ENCODE data around the gene PSMD2.
A peak's percentile ranks its signal among the peaks of the same experiment; 100 is the strongest.
"Not testable (repeated sequence)": the region's sequence is repeated elsewhere in the genome, so short reads cannot be mapped to it uniquely, and the experiment has no call there.

Gene PSMD2

GRCh38 chr3:184321666-184322065 is 22.6 kb downstream of the PSMD2 start:
- no peak for DNase-seq

DNA sequence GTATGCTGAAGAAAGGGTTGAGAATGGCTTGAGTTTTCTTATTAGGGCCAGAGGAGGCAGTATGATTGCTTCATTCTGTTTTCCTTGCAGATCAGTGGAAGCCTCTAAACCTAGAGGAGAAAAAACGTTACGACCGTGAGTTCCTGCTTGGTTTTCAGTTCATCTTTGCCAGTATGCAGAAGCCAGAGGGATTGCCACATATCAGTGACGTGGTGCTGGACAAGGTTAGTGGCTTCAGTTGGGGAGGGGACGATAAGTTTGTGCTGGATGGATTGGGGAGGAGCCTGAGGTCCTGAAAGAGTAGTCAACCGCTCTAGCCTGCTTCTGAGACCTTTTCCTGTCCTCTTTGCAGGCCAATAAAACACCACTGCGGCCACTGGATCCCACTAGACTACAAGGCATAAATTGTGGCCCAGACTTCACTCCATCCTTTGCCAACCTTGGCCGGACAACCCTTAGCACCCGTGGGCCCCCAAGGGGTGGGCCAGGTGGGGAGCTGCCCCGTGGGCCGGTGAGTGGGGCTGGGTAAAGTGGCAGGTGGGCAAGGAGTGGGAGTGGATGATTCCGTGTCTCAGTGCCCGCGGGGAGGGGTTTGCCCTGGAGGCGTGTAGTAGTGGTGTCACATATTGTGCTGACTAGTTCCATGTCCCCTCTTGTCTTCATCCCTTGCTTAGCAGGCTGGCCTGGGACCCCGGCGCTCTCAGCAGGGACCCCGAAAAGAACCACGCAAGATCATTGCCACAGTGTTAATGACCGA is 23.9 kb downstream of the PSMD2 start:
- no peak for DNase-seq

GRCh38 chr3:184323696-184324095 is 24.7 kb downstream of the PSMD2 start:
- no peak for DNase-seq

- no peak for DNase-seq
These were observed 26.2 kb downstream of the PSMD2 start for GRCh38 chr3:184325269-184325668.

- DNase-seq = no peak
These were observed 26.8 kb downstream of the PSMD2 start for GRCh38 chr3:184325715-184326369.

GRCh38 chr3:184327171-184327570 is 28.1 kb downstream of the PSMD2 start:
- DNase-seq = no peak

DNA sequence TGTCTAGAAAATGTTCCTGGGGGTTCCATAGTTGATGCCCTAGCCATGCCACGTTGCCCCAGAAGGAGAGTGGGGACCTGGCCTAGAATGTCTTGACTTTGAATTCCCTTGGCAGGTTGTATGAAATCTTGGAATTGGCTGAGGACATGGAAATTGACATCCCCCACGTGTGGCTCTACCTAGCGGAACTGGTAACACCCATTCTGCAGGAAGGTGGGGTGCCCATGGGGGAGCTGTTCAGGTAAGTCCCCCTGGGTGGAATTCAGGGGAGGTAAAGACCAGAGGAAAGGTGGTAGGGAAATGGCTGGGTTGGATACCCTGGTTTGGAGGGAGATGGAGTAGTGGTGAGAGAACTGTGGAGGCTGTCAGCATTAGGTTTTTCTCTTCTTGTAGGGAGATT is 29.5 kb downstream of the PSMD2 start:
- DNase-seq = no peak

GRCh38 chr3:184332370-184333090 is 33.5 kb downstream of the PSMD2 start:
- DNase-seq = no peak

DNA sequence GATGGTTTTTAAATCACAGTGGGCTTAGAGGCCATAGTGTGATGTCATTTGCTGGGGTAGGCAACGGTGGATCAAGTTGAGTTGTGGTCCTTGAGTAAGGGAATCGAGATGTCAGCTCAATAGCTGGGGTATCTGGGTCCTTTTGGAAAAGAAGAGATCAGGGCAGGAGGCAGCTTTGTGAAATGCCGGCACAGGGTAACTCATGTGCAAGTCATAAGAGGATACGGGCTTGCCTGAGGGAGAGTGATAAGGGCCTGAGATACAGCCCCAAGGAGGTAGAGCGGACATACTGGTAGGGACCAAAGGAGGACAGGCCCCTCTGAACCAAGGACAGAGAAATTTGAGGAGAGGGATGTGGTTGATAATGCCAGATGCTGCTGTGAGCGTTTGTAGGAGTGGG is 34.1 kb downstream of the PSMD2 start:
- no peak for DNase-seq

DNA sequence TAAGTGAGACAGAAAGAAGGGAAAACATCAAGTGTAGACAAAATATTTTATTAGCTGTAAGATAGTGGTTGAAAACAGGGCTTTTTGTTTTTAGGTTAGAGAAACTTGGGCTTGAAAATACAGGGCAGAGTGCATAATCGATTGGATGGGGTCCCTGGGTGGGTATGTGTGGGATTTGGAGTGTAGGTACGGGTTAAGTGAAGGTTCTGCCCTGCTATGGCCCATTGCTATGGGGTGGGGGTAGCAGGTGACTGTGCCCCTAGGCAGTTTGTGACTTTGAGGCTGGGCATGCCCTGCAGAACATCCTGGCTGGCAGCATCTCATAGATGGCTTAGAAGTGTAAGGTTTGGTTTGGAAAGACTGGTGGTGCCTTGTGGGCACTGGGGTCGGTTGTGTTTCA is 34.7 kb downstream of the PSMD2 start:
- DNase-seq = no peak

GRCh38 chr3:184334470-184335158 is 35.6 kb downstream of the PSMD2 start:
- no peak for DNase-seq

DNA sequence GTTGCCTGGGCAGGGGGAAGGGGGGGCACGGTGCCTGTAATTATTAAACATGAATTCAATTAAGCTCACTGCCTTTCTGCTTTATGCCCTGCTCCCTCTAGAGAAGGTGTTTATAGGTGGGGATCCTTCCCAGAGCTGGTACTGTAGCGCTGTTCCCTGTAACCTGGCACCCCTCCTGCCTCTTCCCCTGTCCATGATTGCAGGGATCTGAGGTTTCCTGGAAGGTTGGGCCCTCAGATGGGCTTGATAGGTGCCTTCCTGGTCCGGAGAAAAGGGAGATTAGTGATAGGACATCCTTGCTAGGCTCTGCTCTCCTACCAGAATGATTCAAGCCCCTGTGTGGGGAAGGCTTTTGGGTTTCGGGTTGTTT is 36.2 kb downstream of the PSMD2 start:
- no peak for DNase-seq

DNA sequence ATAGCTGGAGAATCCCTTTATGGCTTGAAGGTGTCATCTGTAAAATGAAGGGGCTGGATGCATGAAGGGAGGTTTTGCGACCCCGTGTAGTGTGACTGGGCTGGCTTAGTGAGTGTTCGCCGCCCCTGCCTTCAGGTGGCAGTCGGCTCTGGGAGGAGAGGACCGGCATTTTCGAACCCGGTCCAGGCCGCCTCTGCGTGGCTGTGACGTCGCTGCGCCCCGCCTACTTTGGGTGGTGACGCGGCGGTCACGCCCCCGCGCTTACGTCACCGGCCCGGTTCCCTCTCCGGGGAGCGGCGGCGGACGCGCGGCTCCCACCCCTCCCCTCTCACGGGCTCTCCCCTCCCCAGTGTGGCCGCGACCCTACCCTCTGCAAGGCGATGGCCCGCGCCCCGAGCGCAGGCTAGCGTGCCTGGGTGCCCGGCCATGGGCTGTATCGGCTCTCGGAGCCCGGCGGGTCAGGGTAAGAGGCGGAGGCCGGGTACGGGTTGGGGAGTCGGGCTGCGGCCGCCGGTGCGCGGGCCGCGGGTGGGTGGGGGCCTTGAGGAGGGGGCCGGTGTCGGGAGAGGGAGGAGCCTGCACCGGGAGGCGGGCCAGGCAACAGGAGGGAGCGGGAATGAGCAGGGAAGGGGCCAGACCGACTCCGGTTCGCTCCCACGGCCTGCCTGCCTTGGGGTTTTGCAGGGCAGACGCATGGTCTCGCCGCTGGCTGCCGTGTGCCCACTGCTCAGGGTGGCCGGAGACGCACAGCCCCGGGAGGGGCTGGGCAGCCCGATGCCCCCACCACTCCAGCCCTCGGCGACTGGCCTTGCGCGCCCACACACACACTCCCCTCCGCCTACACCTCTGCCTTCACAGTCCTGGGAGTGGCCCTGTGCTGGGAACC is 36.9 kb downstream of the PSMD2 start:
- DNase-seq = peak; percentile 89

DNA sequence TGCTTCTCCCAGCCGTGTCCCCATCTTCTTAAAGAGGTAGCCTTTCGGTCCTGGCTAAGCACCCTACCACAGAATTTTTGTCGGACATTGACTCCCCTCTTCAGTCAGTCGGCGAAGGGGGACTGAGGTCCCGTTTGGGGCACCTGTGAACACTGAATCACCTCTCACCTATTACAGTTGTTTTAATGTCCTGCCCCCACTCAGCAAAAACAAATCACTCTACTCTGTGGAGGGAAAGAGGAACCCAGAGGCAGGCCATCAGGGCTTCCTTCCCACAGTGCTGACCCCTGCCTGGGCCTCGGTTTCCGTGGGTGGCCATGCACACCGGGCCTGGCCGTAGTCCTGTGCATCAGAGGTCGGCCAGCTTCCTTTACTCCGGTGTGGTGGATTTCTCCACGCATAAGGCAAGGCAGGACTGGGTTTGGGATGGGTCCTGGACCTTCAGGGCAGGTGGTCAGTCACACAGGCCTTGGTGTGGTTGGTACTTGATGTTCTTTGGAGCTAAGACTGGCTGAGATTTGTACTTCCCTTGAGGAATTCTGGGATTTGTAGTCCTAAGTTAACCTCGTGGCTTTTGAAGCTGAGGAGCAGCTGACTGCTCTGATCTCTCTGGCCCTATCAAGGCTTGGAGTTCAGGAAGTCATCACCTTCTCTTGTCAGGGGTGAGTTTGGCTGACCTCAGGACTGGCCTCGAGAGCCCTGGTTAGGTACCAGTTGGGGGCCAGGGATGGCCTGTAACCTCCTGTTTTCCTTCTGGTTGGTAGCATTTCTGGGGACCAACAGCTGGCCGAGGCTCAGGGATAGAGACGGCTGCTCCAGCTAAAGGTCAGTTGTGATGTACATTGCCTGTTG is 37.7 kb downstream of the PSMD2 start:
- peak; percentile 68 for DNase-seq

DNA sequence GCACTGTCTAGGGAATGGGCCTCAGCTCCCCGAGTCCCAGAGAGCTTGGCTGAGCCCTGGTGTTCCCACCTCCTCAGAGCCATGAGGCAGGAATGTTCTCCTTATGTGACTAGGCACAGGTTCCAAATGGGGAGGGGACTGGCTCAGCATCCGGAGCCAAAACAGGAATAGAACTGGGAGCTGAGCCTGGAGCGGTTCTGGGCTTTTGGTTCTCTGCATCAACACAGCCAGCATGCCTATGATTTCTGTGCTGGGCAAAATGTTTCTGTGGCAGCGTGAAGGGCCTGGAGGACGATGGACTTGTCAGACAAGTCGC is 38.3 kb downstream of the PSMD2 start, which contains the start of gene FAM131A:
TSS of gene FAM131A (plus strand) at position 202 of the 316 bp plus-strand sequence. CDS start at position 233, 31 bp downstream.
- DNase-seq = peak; percentile 25

DNA sequence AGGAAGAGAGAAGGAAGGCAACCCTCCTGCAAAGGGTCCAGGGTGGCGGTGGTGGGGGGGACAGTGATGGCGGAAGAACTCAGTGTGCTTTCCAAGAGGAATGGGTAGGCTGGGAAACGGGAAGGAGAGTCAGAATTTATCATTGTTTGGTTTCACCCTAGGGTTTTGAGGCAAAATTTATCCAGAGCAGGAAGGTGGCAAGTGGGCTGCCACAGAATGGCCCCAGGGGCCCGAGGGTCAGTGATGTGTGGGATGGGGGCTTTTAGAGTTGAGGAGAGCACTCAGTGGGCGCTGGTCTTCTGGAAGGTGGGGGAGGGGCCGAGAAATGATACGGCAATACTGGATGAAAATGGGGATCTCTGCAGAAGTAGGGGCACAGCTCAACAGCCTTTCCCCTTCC is 38.9 kb downstream of the PSMD2 start:
- DNase-seq = no peak

DNA sequence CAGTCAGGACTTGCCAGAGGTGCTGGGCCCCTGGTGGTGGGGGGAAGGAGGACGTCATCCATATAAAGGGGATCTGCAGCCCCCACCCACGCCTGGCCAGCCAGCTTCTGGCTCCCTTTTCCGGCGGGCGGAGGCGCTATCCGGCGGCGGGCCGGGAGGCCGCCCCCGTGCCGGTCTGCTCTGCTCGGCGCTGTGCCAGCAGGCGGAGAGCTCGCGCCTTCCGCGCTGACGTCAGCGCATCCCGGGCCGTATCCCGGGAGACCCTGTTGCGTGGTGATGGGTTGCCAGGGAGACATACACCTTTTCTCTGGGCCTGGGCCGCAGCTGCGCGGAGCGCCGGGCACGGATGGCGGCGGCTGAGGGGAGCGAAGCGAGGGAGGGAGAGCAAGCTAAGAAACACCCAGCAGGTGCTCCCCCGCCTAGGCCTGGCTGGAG is 39.5 kb downstream of the PSMD2 start:
- peak; percentile 98 for DNase-seq

- peak; percentile 73 for DNase-seq
These were observed 40.0 kb downstream of the PSMD2 start for GRCh38 chr3:184339001-184339400.

GRCh38 chr3:184339451-184340135 is 40.6 kb downstream of the PSMD2 start:
- DNase-seq = not testable (repeated sequence)

DNA sequence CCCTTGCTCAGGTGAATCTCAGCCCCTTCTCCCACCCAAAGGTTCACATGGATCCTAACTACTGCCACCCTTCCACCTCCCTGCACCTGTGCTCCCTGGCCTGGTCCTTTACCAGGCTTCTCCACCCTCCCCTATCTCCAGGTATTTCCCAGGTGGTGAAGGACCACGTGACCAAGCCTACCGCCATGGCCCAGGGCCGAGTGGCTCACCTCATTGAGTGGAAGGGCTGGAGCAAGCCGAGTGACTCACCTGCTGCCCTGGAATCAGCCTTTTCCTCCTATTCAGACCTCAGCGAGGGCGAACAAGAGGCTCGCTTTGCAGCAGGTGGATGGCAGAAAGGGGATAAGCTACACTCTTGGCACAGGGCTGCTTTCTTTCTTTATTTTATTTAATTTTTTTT is 42.9 kb downstream of the PSMD2 start:
- no peak for DNase-seq
